GM18499 (cell line): ENCODE data around the gene RNF181.
A peak's percentile ranks its signal among the peaks of the same experiment; 100 is the strongest.
"Not testable (repeated sequence)": the region's sequence is repeated elsewhere in the genome, so short reads cannot be mapped to it uniquely, and the experiment has no call there.

Experiments used
- ATAC-seq: cut with Tn5 transposase; IDR thresholded peaks from one replicate; pipeline ENCODE4 v1.9.1; 2021; ENCODE audit warnings: moderate number of reproducible peaks; ENCODE audit not compliant: insufficient read depth, unreplicated experiment

Gene RNF181

DNA sequence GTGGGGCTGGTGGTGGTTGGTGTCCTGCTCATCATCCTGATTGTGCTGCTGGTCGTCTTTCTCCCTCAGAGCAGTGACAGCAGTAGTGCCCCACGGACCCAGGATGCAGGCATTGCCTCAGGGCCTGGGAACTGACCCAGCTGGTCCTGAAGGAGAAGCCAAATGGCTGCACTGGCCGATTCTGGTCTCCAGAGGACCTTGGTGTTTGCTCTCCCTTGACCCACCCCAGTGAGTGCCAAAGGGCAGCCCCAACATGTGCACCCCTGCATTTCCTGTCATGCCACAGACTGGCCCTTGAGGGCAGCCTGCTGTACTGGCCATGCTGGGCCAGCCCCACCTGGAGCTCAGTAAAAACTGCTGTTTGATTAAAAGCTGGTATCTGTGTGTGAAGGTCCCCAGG lies 2.5 kb upstream of the RNF181 start:
- ATAC-seq = no peak

DNA sequence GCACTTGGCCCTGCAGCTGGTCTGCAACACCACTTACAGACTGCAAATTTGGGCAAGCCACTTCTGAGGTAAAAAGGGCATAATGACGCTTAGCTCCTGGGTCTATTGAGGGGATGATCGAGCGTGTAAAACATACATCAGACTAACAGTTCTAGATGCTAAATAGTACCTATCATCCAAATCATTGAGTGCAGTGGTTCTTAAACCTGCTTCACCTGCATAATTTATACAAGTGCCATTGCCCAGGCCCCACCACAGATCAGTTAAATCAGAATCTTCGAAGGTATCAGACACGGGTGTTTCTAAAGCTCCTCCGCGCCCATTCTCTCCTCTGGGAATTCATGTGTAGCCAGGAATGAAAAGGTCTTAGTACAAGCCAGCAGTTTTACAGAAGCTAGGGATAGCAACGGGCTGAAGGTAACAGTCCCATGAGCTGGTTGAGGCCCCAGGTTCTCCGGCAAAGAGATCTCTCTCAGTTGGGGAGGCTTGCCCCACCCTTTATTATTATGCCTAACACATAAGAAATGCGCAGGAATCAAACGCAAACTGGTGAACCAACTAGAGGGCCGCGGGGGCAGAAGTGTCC lies 737 bp upstream of the RNF181 start:
- no peak for ATAC-seq

DNA sequence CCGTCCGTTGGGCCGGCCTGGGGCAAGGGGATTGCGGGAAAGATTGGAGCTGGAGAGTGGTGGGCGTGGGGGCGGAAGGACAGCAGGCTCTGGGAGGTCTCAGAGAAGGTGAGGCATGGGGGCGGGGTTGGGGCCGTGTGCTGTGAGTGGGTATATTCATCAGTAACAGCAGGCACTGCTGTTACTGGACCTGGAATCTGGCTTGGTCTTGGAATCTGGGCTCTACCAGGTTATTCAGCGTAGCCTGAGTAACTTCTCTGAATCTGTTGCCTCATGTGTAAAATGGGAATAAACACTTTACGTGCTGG lies 435 bp downstream of the RNF181 start:
- ATAC-seq = no peak

DNA sequence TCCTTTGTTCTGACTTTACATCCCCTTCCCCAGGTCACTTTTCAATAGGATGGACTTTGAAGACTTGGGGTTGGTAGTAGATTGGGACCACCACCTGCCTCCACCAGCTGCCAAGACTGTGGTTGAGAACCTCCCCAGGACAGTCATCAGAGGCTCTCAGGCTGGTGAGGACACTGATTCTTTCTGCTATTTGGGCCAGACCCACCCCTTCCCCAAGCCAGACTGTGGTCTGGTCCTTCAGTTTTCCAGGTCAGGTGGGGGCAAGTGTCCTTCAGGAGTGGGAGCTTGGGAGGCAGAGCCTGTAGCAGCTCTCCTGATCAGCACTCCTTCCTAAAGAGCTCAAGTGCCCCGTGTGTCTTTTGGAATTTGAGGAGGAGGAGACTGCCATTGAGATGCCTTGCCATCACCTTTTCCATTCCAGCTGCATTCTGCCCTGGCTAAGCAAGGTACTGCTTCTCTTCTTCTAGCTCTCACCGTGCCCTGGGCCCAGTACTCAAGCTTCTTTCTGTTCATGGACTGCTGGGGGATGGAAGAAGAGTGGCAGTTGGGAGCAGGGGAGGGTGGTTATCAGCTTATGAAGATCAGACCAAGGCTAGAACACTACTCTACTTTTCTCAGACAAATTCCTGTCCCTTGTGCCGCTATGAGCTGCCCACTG lies 1.1 kb downstream of the RNF181 start:
- ATAC-seq = no peak

DNA sequence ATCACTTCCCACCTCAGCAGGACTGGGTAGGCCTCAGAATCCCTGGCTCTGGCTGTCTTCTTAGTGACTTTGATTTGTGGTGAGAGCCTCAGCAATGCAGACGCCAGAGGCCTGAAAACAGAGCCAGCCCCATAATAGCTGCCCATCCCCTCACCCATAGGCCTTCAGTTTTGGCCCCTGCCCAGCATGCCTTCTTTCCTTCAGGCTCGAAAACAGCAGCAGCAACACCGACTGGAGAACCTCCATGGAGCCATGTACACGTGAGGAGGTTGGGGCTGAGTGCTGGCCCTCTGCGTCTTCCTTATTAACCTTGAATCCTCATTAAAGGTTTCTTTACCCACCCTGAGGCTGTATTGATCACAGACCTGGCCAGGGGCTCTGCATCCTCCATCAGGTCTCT lies 1.7 kb downstream of the RNF181 start:
- no peak for ATAC-seq

DNA sequence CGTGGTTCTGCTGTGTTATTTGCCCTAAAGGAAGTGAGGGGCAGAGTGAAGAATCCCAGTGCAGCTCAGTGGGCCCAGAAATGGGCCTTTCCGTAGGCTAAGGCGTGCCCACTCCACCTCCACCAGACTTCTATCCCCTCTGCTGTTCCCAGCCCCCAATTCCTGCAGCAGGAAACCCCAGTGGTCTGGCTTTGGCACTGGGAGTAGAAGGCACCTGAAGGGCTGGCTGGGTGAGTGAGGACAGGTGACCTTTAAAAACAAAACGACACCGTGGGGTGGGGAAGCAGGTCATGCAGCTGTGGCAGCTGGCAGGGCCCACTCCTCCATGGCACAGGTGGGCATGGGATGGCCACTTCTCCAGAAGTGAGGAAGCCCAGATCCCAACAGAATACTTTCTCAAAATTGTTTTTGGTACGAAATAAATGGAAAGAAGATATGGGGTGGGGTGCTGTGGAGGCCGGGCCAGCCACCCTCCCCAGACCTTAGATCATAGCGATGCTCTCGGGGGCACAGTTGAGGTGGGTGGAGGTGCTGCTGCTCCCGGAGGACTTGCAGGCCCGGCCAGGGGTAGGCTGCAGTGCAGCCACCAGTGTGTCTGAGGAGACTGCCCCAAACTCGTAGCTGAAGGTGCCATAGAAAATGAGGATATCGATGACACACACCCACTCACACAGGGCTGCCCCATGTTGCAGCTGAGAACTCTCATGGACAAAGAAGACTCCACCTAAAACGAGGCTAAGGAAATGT lies 3.2 kb downstream of the RNF181 start:
- ATAC-seq = no peak

DNA sequence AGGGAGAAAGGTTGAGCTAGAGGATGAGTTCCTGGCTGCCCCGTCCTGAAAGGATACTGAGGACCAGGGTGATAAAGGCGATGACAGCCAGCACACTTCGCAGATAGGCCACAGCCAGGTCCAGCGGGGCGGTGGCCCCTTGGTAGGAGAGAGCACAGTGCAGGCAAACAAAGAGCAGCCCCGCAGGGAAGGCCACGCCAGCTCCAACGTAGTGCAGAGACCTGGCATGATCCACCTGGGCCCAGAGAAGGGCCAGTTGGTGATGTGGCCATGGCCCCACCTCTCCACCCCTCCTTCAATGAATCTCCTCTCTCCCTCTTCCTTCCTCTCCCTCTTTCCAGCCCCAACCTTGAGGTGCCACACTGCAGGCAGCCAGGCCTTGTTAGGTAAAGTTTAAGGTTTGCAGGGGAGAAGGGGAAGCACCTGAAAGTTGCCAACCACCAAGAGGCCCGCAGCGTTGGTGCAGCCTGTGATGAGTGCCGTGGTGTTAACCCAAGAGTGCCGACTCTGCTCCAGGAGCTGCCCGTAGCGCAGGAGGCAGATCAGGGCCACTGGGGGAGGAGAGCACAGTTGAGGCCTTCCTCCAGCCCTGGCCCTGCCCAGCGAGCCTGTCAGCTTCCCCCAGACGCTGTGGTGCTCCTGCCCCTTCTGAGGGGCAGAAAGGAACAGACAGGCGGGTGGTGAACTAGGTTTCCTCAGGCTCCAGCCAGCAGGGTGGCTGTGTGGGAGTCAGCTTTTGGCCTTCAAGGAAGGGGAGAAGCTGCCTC lies 4.1 kb downstream of the RNF181 start:
- ATAC-seq = no peak

DNA sequence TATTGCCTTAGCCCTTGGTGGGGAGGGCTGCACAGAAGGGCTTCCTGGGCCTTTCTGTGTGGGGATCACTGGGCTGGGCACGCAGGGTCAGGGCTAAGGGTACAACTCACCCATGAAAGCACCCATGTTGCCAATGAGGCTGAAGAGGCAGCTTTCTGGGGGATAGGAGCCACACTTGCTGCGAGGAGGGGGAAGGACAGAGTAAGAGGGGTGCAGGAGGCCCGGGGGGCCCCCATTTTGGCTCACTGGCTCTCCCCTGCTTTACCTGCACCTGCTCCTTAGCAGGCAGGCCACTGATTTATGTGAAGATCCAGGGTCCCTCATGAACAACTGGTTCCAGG lies 4.7 kb downstream of the RNF181 start:
- ATAC-seq = no peak

DNA sequence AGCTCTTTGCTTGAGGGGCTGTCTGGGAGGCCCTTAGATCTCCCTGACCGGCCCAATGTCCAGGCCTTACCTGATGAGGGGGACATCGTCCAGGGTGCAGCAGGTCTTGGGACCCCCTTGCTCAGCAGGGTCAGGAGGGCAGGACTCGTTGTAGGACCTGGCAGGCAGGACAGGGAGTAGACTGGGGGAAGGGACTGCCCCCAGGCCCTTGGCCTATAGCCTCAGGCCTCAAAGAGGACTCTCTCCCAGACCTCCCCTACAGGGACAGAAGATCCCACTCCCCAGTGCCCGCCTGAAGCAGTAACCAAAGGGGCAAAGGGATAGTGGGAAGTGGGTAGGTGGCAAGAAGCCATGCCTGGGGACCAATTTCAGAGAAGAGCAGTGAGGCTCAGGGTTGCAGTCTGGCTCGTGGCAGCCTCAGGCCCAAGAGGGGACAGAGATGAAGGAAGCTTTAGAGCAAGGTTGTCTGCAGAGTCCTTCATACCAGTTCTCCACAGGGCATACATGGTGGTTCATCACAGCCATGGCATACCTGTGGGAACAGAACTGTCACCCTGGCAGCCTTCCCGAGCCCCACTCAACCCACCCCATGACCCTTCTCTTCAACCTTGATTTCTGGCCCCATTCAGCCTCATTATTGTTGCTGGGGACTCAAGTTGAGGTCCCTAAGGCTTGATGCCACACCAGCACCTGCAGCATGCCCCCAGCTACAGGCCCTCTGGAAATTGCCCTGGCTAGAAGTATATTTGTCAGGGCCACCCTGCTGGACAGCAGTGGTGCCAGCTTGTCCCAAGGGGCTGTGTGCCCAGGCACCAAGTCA lies 5.6 kb downstream of the RNF181 start:
- no peak for ATAC-seq

DNA sequence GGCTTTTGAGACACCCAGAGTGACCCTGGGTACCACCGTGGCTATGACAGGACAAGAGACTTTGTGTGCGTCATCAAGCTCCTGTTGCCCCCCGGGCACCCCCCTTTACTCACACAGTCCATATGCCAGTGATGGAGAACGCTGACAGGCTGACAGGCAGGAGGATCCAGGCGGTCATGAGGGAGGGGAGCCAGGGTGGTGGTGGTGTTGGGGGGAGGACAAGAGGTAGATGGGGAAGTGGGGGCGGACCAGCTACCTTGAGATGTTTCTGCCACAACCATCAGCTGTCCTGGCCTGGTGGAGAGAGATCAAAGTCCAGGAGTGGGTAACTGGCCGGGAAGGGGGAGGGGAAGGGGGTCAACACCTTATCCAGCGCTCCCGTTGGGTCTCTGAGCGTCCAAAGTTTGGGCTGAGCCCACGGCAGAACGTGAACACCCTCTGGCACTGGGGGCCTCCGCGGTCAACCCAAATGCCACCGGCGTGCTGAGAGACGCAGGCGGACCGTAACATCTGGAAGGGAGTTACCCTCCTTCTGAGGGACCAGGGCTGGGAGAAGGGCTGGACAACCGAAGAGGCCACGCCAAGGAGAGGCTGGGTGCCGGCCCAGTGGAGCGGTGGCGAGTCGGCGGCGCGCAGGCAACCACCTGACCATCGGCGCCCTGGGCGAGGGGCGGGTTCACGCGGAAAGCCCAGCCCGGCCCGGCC lies 6.4 kb downstream of the RNF181 start:
- ATAC-seq = peak; percentile 19

DNA sequence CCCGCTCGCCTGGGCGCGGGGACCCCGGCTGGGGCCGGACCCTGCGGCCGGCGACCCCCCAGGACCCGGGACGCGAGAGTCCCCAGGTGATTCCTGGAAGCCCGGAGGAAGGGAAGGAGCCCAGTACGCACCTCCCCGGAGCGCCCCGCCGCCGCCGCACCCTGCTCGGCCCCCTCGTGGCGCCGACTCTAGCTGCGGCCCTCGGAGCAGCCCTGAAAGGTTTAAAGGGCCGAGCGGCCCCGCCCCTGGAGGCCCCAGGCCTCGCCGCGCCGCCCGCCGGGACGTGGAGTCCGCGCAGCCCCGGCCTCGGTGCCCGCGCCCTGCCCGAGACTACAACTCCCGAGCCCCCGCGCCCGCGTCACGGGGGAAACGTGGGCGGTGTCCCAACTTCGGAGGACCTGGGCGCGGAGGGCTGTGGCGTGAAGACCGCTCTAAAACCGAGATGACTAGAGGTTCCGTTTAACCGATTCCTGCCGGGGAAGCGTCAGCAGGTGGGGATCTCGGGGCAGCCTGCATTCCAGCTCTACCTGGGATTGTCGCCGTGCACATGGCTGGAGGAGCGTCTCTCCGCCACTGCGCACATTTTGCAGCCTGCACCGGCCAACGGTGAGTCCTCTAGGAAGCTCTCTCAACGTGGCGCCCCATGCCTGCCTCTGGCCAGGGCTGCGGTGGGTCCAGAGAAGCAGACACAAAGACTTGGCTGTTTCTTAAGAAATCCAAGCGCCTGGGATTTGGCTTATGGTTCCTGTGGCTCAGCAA lies 7.1 kb downstream of the RNF181 start, which contains the start of gene TMEM150A:
Gene TMEM150A, minus strand, starts transcription at position 223 of the 759 bp plus-strand sequence. CDS start 750 bp downstream, outside the sequence.
- ATAC-seq = peak; percentile 49

DNA sequence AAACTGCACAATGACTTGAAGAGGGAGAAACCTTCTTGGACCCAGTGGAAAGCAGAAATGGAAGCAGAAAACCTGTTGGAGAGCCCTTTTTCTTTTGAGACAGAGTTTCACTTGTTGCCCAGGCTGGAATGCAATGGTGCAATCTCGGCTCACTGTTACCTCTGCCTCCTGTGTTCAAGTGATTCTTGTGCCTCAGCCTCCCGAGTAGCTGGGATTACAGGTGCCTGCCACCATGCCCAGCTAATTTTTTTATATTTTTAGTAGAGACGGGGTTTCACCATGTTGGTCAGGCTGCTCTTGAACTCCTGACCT lies 8.5 kb downstream of the RNF181 start:
- not testable (repeated sequence) for ATAC-seq

DNA sequence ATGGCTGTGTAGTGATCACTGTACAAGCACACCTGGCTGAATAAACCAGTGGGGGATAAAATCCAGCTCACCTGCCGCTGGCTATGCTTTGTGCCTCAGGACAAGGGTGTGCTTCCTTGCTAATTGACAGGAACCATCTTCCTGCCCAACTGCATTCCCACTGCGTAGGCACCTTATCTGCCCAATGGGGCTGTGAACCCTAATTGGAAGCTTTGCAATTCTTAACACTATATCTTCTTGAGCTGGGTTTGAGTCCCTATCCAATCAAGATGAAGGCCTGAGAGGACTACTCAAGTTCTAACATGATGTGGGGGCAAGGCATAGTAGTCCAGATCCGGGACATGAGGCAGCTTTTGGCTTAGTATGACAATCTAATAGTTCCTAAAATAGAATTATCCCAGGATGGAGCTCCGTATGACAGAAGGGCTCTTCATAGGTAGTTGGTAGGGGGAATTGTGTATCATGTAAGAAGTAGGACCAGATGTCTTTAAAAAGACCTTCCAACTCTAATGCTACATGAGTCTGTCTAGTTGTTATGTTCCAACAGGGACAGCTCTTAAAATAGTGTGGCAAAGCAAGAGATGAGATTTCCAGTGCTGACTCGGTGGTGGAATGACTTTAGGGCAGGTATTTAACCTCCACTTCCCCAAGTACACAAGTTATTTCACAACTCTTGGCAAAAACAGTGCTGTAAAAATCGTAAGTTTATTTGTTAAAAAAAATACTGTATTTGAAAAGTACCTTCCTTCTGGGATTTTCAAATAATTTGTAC lies 9.2 kb downstream of the RNF181 start:
- ATAC-seq = no peak

DNA sequence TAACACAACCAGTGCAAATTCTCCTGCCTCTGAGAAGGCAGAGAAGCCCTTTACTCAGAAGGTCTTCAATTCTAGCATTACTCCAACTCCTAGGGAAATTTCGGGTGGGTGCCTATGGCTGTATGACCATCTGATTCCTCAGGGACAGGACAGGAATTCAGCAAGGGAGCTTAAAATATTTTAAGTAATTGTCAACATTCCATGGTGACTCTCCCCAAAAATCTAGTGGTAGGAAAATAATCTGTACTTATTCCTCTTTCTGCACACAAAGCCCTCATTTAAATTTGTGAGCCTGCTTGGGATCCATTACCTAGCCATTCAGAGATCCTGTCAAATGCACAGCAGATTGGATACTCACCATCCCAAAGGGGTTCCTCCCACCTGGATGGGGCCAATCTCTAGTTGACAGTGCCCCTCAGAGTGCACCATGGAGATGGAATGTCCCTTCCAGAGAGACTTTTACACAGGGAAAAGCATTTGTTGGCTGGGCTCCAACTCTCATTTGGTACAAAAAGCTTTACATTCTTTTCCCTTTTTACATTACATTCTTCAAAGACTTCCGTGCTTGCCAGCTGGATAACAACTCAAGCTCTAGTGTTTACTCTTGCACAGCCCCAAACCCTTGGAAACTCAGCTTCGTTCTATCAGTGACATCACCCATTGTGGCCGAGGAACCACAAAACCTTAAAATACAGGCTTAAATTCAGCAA lies 10.0 kb downstream of the RNF181 start:
- ATAC-seq = no peak

DNA sequence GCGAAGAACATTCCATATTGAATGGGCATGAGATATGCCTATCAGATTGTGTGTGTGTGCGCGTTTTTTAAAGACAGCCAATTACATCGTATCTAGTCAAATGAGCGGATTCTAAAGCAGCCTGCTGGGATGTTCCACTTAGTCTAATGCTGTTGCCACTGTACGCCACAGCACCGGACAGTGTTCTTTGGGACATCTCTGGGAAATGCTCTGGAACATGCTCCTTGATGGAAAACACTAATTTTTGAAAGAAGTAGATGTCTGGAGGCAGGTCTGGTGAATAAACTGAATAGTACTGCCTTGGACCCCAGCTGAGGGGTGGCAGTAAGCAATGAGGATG lies 10.5 kb downstream of the RNF181 start:
- no peak for ATAC-seq

DNA sequence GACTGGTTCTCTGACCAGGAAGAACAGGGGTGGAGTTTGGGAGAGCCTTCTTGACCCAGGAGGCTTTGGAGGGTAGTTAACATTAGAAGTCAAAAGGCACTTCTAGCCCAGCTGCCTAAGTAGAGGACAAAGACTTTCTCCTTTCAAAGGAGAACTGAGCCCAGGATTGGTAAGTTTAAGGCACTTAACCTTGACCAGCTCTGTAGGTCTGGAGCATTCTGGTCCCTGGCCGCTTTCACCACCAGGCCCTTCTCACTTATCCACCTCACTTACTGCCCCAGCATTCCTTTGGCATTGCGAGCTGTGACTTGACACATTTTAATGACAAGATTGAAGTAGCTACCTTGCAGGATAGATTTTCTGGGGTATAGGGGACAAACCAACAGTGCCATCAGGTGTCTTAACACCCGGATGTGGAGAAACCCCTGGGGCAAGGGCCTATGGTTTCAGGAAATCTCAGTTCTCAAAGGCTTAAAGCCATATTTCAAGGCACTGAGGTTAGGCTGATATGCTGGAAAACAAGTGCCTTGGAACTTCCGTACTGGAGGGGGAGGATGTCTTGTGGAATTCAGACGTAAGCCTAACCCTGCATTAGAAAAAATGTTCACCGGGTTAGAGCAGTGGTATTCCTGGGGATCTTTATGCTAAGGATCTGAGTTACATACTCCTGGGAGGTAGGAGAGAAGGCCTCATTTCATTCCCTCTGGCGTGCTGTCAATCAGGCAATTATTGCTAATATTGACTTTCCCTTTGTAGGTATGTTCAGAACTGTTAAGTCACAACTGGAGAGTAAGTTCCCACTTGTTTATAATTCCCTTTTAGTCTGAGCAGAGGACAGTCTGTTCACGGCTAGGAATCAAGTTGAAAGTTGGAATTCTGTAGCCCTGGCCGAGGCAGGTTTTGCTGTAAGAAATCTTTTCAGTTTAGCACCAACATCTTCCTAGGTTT lies 12.0 kb downstream of the RNF181 start:
- ATAC-seq = no peak

DNA sequence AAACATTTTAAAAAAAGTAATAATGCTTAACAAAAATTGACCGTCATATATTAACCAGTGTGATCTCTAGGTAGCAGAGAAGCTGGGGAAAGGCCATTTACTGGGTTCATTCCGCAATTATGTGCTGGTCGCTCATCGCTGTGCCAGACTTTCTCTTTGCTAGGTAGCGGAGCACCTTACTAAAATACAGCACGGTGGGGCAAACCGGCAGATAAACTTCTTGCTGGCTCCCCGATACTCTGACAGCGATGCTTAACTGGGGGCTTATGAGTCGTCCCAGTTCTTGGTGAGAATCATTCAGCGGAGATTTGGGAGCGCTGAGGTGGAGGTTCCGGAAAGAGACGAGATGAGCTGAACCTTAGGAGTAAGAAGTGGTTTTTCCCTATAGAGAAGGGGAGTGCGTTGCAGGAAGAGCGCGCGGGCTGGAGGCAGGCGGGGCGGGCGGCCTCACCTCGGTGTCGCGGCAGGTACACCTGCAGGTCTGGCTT lies 15.7 kb downstream of the RNF181 start:
- ATAC-seq = no peak
